ENCODE results near the gene TMEM260.
"Not testable (repeated sequence)": the region's sequence is repeated elsewhere in the genome, so short reads cannot be mapped to it uniquely, and the experiment has no call there.

Gene TMEM260

DNA sequence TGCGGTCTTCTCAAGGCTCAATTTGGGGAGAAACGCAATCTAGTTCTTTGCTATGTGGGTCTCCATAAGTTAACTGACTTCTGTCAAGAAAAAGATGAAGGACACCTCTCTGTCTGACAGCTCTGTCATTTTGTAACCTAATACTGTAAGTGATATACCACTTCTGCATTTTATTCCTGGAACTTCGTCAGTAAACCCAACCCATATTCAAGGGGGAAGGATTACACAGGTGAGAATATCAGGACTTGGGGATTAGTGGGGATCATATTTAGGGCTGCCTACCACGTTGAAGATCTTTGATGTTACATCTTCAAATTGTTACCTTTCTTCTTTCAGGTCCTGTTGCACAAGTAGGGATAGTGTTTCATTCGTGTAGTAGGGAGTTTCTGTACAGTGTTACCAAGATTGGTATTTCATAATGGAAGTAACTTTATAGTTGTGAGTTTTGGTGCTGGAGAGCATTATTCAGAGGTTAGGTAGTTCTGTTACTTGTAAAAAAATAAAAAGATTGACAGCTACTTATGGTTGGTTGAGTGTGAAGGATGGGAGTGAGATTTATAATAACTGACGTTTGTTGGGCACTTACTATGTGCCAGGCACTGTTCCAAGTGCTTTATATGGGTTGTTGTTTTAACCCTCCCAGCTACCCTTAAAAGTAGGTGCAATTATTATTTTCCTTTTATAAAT is 1.6 kb downstream of the TMEM260 start:
- Mint-ChIP-seq H3K36me3 (peaks cover 2% of the 10 kb centered on the region), H3K27me3 (no peaks in the 10 kb centered on the region), H3K9me3 (no peaks in the 10 kb centered on the region), H3K4me1 (peaks cover 42% of the 10 kb centered on the region), H3K4me3 (peak overlapping the region; percentile 95), H3K27ac (no peak overlapping the region)

DNA sequence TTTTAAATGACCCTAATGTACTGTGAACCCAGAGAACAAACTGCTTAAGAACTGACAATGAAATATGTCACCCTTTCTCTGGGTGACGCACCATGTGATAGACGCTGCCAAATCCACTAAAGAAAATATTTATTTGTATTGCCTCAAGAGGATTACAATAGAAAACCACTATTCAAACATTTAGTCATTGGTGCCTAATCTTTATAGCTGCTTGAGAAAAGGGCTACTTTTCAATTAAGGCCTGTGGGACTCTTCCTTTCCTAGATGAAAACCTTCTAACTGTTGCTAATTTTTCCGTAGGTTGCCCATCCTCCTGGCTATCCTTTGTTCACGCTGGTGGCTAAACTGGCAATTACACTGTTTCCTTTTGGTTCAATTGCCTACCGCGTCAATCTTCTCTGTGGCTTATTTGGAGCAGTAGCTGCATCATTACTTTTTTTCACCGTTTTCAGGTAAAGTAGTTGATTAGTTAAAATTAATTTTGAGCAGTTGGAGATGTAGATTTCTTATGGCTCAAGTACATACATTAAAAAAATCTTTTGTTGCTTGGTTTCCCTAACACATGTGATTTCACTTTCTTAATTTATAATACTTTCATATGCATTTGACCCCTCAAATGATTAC is 6.0 kb downstream of the TMEM260 start:
- H3K4me1 Mint-ChIP-seq: peaks cover 40% of the 10 kb centered on the region
- no peaks in the 10 kb centered on the region for H3K27me3 Mint-ChIP-seq
- no peak overlapping the region for H3K27ac Mint-ChIP-seq

DNA sequence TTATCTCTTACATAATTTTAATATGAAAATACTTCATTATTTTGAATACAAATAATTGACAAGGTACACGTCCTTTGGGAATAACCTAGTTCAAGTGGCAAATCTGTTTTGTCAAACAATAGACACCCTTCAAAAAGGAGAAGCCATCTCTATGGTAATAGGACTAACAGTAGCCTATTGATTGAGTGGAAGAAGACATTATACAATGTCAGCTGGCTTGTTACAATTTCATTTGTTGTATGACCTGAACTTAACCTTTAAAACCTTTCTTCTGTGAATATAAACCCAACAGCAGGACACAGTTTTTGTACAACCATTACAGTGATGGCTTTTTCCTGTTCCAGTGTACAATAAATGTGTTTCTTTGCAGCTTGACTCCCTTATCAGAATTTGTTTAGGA is 8.1 kb downstream of the TMEM260 start:
- no peaks in the 10 kb centered on the region for H3K9me3 Mint-ChIP-seq
- H3K36me3 Mint-ChIP-seq: peaks cover 9% of the 10 kb centered on the region
- no peak overlapping the region for H3K4me3 Mint-ChIP-seq
- H3K4me1 Mint-ChIP-seq: peaks cover 23% of the 10 kb centered on the region
- no peaks in the 10 kb centered on the region for H3K27me3 Mint-ChIP-seq
- H3K27ac Mint-ChIP-seq: no peak overlapping the region

More for the DNA sequence above, 6.0 kb downstream of the TMEM260 start:
- Mint-ChIP-seq H3K36me3 (peaks cover 9% of the 10 kb centered on the region), H3K4me3 (no peak overlapping the region), H3K9me3 (no peaks in the 10 kb centered on the region)

DNA sequence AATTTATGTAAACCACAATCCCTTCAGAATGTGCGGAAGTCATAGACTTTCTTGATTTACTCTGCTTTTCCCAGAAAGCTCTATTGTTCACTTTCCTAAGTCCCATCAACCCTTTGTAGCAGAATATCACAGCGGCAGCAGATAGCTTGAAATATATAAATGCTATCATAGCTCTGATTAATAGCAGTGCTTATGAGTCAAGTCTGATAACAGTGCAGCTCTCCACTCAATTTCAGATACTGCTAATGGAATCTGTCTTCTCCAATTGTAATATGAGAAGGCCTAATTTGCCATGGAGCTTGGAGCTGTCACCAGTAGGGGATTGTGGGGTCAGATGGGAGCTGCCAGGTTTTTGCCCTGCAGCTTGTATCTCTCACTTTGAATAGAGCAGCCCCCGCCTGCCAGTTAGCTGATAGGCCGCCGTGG is 10.9 kb downstream of the TMEM260 start:
- H3K4me3 Mint-ChIP-seq: no peak overlapping the region

DNA sequence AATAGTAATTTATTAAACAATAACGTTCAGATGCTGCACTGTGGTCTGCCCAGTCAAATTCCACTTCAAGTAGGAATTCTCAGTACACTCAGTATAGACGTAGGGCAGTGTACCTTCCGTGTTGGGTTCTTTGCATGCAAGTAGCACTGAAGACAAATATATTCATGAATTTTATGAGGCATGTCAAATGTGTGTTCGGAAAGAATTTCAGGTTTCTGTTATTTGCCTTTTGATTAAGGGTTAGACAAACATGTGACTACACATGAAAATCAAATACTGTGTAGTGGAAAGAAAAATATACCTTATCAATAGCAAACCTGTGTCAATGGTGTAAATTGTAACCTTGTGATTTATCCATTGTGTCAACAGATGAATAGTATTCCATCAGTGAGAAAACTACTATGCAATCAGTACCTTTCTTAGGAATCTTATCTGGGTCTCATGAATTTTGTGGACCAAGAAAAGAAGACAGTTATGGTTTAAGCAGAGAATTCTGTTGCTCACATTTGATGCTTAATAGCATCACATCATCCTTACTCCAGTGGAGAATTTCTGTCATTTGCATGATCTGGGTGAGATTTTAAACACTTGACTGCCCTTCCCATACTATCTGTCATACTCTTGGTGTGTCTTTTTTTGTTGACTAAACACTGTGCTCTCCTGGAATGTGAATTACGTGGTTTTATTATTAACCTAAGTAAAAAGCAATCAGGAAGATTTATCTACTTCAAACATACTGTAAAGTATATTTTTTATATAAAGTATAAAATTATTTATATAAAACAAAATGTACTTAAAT is 13.3 kb downstream of the TMEM260 start:
- peaks cover 17% of the 10 kb centered on the region for H3K36me3 Mint-ChIP-seq
- H3K27me3 Mint-ChIP-seq: no peaks in the 10 kb centered on the region
- no peak overlapping the region for H3K4me3 Mint-ChIP-seq
- H3K27ac Mint-ChIP-seq: no peak overlapping the region
- peaks cover 3% of the 10 kb centered on the region for H3K9me3 Mint-ChIP-seq
- H3K4me1 Mint-ChIP-seq: peaks cover 10% of the 10 kb centered on the region

More for the DNA sequence above, 10.9 kb downstream of the TMEM260 start:
- Mint-ChIP-seq H3K27ac (no peak overlapping the region), H3K9me3 (no peaks in the 10 kb centered on the region), H3K27me3 (no peaks in the 10 kb centered on the region), H3K36me3 (peaks cover 12% of the 10 kb centered on the region), H3K4me1 (peaks cover 8% of the 10 kb centered on the region)

DNA sequence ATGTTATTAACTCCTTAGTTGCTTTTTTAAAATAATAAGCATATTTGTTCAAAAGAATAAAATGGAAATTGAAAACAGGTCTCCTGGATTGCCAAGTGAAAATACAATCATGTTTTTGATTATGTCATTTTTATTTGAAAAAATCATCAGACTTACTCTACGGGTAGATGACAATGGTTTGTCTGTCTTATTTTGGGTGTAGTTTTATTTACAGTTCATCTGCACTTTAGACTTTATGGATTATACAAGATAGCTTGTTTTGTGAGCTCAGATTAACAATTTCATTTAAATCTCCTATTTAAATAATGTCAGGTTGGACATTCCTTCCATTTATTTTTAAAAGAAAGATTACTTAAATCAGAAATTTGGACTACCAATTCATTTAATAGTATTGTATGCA is 14.8 kb downstream of the TMEM260 start:
- Mint-ChIP-seq H3K27ac (no peak overlapping the region), H3K4me3 (no peak overlapping the region), H3K36me3 (peaks cover 24% of the 10 kb centered on the region), H3K27me3 (no peaks in the 10 kb centered on the region), H3K9me3 (peaks cover 6% of the 10 kb centered on the region), H3K4me1 (peaks cover 13% of the 10 kb centered on the region)

DNA sequence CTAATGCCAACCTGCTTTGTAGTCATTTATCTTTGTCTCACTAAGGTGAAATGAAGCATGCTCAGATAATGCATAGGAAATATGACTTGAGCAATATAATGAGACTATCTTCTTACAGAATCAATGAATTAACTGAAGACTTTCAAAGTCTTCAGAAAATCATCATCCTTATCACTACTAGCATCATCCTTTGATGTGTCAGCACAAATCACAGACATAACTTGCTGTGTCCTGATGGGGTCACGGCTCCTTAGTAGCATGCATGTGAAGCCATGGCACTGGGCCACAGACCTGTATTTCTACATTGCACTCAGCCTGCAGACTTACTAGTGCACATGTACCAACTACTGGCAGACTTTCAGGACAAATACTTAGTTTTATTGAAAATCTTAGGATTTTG is 18.9 kb downstream of the TMEM260 start:
- Mint-ChIP-seq H3K4me3 (no peak overlapping the region), H3K36me3 (peaks cover 23% of the 10 kb centered on the region), H3K27me3 (no peaks in the 10 kb centered on the region), H3K4me1 (peaks cover 31% of the 10 kb centered on the region), H3K27ac (no peak overlapping the region), H3K9me3 (peaks cover 6% of the 10 kb centered on the region)

DNA sequence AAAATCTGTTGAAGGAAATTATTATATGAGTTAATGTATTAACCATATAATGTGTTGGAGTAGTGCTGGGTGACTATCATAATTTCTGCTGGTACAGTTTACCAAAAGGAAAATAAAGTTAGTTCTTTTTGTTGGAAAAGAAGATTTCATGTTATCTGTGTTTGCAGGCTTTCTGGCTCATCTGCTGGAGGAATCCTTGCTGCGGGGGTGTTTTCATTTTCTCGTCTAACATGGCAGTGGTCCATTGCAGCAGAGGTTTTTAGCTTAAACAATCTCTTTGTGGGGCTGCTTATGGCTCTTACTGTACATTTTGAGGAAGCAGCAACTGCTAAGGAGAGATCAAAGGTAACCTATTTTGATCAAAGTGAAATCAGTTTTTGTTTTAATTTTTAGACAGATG is 24.1 kb downstream of the TMEM260 start:
- Mint-ChIP-seq H3K36me3 (peaks cover 21% of the 10 kb centered on the region), H3K9me3 (no peaks in the 10 kb centered on the region), H3K27ac (no peak overlapping the region), H3K27me3 (no peaks in the 10 kb centered on the region), H3K4me1 (peaks cover 34% of the 10 kb centered on the region), H3K4me3 (no peak overlapping the region)

DNA sequence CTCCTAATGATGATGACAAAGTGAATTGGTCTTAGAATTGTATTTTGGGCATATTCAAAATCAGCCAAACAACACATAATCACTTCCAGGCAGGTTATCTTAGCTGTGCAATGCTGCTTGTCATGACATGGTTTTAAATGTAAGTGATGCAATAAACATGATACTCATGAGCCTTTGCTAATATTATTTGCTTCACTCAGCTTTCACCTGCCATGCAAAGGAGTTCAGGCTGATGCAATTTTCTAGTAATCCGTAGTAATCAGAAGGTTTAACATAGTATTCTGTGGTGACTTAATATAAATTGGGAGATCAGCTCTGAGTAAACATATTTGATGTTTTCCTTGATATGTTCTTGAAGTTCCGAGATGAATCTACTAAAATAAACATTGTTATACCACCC is 29.1 kb downstream of the TMEM260 start:
- H3K9me3 Mint-ChIP-seq: no peaks in the 10 kb centered on the region
- peaks cover 24% of the 10 kb centered on the region for H3K36me3 Mint-ChIP-seq

DNA sequence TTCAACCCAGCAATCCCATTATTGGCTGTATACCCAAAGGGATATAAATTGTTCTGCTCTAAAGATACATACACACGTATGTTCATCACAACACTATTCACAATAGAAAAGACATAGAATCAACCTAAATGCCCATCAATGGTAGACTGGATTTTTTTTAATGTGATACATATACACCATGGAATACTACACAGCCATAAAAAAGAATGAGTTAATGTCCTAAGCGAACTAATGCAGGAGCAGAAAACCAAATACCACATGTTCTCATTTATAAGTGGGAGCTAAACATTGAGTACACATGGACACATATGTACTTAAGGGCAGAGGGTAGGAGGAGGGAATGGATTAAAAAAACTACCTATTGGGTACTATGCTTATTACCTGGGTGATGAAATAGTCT is 32.1 kb downstream of the TMEM260 start:
- H3K4me1 Mint-ChIP-seq, H3K4me3 Mint-ChIP-seq, H3K27ac Mint-ChIP-seq: not testable (repeated sequence)

More for the DNA sequence above, 29.1 kb downstream of the TMEM260 start:
- Mint-ChIP-seq H3K27ac (no peak overlapping the region), H3K4me3 (no peak overlapping the region), H3K4me1 (peaks cover 11% of the 10 kb centered on the region), H3K27me3 (no peaks in the 10 kb centered on the region)

DNA sequence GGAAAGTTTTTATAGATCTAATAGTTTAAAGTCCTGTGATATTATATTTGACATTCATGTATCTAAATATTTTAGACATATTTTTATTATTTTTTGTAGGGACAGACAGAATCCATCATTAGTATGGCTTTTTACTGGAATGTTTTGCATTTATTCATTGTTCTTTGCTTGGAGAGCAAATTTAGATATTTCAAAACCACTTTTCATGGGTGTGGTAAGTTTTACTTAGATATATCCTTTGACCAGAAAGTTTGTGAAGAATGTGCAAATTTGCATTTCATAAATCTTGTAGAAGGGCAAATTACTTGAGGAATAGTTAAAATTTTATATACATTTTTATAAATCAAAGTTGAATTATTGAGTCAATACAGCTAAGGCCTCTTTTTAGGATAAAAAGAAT is 37.5 kb downstream of the TMEM260 start:
- Mint-ChIP-seq H3K27me3 (no peaks in the 10 kb centered on the region), H3K9me3 (no peaks in the 10 kb centered on the region), H3K4me3 (no peak overlapping the region), H3K36me3 (peaks cover 26% of the 10 kb centered on the region), H3K4me1 (no peaks in the 10 kb centered on the region), H3K27ac (no peak overlapping the region)

More for the DNA sequence above, 32.1 kb downstream of the TMEM260 start:
- not testable (repeated sequence) for H3K9me3 Mint-ChIP-seq, H3K27me3 Mint-ChIP-seq
- peaks cover 21% of the 10 kb centered on the region for H3K36me3 Mint-ChIP-seq

DNA sequence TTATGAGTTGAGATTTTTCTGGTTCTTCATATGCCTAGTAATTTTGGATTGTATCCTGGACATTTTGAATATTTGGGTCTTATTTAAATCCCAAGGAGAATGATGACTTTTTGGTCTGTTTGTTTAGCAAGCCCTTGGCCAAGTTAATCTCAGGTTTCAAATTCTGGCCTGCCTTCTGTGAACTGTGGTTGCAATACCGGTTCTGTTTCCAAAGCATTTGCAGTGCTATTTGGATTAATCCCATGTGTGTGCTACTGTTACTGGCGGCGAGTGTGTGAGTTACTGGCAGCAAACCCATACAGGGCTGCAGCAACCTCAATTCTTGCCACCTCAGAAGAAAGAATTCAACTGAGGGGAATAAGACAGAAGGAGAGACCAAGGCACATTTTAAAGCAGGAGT is 51.1 kb downstream of the TMEM260 start:
- Mint-ChIP-seq H3K4me3 (no peak overlapping the region), H3K27me3 (no peaks in the 10 kb centered on the region), H3K36me3 (peaks cover 56% of the 10 kb centered on the region), H3K9me3 (peaks cover 7% of the 10 kb centered on the region), H3K27ac (no peak overlapping the region), H3K4me1 (no peaks in the 10 kb centered on the region)

DNA sequence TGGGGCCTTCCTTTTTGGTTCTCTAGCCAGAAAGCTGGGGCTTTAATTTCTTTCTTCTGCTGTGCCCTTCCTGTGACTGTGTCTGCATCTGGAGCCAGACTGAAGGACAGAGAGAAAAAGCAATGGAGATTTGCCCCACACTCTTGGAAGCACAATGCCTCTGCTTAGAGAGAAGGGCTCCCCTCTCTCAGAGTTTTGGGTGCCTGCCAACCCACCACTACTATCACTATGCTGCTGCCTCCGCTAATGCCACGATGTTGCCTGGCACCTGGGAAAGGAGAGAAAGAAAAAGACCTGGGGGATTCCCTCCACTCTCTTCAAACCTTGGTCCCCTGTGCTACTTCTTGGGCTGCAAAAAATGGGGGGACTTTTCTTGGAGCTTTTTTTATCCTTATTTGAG is 52.6 kb downstream of the TMEM260 start:
- H3K36me3 Mint-ChIP-seq: peaks cover 61% of the 10 kb centered on the region
- no peaks in the 10 kb centered on the region for H3K27me3 Mint-ChIP-seq
- no peak overlapping the region for H3K27ac Mint-ChIP-seq
- H3K4me3 Mint-ChIP-seq: no peak overlapping the region
- no peaks in the 10 kb centered on the region for H3K4me1 Mint-ChIP-seq
- peaks cover 7% of the 10 kb centered on the region for H3K9me3 Mint-ChIP-seq

DNA sequence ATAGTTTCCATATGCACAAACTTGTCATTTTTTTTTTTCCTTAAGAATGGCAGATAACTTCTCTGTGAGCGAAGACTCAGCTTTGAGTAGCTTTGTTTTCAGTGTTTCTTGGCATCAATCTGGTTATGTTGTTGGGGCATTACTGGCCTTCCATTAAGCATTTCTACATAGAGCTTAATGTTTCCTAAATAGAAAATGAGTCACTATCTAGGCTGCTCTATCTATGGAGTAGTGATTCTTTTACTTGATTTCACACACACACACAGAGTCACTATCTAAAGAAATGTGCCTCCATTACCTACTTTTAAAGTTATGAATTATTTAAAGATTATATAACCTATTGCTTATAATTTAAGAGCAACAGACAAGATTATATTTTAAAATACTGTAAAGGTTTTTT is 53.9 kb downstream of the TMEM260 start:
- Mint-ChIP-seq H3K9me3 (peaks cover 7% of the 10 kb centered on the region), H3K27ac (no peak overlapping the region), H3K36me3 (peaks cover 60% of the 10 kb centered on the region), H3K27me3 (no peaks in the 10 kb centered on the region), H3K4me1 (no peaks in the 10 kb centered on the region), H3K4me3 (no peak overlapping the region)

DNA sequence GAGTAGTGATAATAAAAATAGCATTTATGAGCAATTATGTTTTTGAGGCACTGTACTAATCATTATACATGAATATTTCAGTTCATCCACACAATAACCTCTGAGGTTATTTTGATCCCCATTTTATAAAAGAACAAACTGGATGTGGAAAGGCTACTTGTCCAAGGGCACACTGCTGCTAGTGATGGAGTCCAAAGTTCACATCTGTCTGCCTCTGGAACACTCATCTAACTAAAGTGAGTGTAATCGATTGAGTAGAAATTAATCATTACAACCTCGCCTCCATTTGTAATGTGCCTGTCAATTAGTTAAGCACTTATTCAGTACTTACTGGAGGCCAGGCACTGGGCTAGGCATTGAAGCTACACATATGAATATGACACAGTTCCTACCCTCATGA is 55.4 kb downstream of the TMEM260 start:
- Mint-ChIP-seq H3K27me3 (no peaks in the 10 kb centered on the region), H3K4me3 (no peak overlapping the region), H3K9me3 (peaks cover 7% of the 10 kb centered on the region), H3K27ac (no peak overlapping the region), H3K4me1 (no peaks in the 10 kb centered on the region), H3K36me3 (peaks cover 60% of the 10 kb centered on the region)

DNA sequence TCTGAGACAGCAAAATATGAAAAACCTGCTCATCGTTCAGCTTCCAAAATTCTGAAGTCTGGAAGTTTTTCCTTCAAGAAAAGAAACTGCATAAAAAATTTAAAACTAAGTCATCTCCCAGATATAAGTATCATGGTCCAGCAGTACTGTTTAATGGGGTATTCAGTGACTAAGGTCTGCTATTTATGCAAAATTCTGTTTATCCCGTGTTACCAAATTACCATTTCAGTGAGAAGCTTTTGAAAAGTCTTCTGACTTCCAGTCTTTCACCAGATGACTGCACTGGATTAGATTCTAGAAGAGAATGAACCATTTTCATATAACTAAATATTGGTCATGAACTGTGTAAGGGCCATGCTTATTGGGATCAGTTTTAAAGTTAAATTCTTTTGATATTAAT is 67.9 kb downstream of the TMEM260 start:
- no peaks in the 10 kb centered on the region for H3K4me1 Mint-ChIP-seq
- H3K27ac Mint-ChIP-seq: no peak overlapping the region
- no peaks in the 10 kb centered on the region for H3K27me3 Mint-ChIP-seq
- peaks cover 12% of the 10 kb centered on the region for H3K36me3 Mint-ChIP-seq
- no peaks in the 10 kb centered on the region for H3K9me3 Mint-ChIP-seq
- H3K4me3 Mint-ChIP-seq: no peak overlapping the region
